ELF-1 (cell line): Measurements from ENCODE around the gene FBXL5.
A peak's percentile ranks its signal among the peaks of the same experiment; 100 is the strongest.

Source experiments
- DNase-seq: peaks from one replicate; pipeline ENCODE4 v3.0.0-alpha.2; 2016; ENCODE audit warnings: low read depth, low spot score

Gene FBXL5

GRCh38 chr4:15677507-15677988 is 22.4 kb upstream of the FBXL5 start:
- DNase-seq, result no peak

DNA sequence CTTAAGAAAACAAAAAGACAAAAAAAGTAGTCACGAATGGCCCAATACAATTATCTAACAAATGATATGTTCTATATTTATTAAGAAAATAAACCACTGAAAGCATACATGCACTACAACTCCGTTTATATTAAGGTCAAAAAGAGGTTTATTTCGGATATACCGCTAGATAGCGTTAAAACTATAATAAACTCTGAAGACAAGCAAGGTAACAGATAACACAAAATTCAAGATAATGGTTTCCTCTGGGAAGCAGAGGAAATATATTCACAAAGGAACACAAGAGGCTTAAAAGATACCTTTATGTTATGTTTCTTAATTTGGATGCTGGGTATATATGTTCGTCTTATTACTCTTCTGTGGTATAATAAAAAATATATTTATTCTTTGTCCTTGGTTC is 21.7 kb upstream of the FBXL5 start:
- DNase-seq, result no peak

GRCh38 chr4:15676039-15676438 is 20.9 kb upstream of the FBXL5 start:
- no peak for DNase-seq

DNA sequence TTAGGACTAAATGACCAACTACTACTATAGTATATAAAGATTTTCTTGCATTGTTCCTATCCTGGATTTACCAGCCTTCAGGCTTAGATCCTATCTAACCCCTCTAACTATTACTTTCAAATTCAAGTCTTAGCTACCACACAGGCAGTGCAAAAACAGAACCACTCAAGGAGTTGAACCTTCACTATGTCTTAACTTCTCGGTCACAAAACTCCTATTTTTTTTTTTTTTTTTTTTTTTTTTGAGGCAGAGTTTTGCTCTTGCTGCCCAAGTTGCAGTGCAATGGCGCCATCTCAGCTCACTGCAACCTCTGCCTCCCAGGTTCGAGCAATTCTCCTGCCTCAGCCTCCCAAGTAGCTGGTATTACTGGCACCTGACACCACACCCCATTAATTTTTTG is 20.2 kb upstream of the FBXL5 start:
- DNase-seq, result no peak

- no peak for DNase-seq
Measured at GRCh38 chr4:15674926-15675325, 19.8 kb upstream of the FBXL5 start.

DNA sequence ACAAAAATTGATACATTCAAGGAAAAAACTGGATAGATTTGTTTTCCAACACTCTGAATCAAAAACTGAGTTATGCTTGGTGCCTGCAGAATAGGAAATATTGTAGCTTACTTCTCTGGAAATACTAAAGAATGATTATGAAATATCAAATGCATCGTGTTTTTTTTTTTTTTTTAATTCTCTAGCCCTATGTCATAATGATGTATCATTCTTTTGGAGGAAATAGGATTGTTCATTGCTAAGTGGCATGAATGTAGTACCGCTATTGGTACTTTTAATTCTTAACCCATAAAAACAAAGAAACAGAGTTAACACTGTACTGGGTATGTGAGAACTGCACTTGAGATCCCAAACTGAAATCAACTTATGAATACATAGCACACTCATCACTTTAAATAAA is 18.9 kb upstream of the FBXL5 start:
- no peak for DNase-seq

DNA sequence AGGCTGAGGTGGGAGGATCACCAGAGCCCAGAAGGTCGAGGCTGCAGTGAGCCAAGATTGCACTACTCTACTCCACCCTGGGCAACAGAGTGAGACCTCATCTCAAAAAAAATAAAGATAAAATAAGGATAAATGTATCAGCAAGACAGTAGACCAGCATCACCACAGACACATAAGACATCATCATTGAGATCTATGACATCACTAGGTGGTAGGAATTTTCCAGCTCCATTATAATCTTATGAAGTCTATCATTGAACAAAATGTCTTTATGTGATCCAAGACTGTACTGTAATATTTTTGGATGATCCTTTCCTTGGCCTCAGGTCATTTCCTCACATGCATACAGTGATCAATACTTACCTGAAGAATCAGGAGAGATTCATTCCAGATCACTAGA is 18.2 kb upstream of the FBXL5 start:
- DNase-seq, result no peak

- no peak for DNase-seq
Measured at GRCh38 chr4:15672101-15672500, 16.9 kb upstream of the FBXL5 start.

- no peak for DNase-seq
Measured at GRCh38 chr4:15670576-15670975, 15.4 kb upstream of the FBXL5 start.

GRCh38 chr4:15668566-15669435 is 13.6 kb upstream of the FBXL5 start:
- no peak for DNase-seq

- DNase-seq, result no peak
Measured at GRCh38 chr4:15667006-15667405, 11.8 kb upstream of the FBXL5 start.

- no peak for DNase-seq
Measured at GRCh38 chr4:15665753-15666365, 10.7 kb upstream of the FBXL5 start.

- DNase-seq, result no peak
Measured at GRCh38 chr4:15659768-15660570, 4.8 kb upstream of the FBXL5 start.

GRCh38 chr4:15658781-15659180 is 3.6 kb upstream of the FBXL5 start:
- DNase-seq, result no peak

DNA sequence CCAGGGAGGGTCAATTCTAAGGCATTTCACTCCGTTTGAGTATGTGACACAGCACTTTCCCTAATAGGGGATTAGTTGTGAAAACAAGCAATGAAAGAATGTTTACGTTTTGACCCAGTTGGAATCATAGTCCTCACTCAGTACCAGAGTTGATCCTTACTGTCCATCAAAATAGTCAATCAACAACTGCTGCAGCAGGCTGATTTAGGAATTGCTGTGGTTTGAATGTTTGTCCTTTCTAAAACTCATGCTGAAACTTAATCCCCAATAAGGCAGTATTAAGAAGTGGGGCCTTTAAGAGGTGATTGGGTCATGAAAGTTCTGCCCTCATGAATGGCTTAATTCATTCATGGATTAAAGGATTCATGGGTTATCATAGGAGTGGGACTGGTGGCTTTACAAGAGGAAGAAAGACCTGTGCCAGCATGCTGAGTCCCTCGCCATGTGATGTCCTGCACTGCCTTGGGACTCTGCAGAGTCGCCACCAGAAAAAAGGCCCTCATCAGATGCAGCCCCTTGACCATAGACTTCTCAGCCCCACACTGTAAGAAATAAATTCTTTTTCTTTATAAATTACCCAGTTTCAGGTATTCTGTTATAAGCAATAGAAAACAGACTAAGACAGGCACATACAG is 3.1 kb upstream of the FBXL5 start:
- no peak for DNase-seq

DNA sequence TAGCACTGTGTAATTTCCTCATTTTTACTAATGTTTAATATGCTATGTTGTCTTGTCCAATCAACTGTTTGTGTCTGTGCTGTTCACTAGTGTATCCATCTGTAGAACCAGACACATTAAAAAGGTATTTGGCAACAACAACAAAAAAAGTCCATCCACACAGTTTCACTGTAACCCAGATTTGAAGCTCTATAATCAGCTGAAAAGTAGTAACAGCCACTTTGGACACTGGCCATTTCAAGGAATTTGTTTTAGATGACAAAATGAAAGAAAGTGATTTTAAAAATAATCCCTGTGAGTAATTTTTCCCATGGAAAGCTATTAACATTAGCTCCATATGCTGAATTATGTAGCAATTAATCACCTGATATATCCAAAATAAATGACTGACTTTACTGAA is 2.2 kb upstream of the FBXL5 start:
- DNase-seq, result no peak

DNA sequence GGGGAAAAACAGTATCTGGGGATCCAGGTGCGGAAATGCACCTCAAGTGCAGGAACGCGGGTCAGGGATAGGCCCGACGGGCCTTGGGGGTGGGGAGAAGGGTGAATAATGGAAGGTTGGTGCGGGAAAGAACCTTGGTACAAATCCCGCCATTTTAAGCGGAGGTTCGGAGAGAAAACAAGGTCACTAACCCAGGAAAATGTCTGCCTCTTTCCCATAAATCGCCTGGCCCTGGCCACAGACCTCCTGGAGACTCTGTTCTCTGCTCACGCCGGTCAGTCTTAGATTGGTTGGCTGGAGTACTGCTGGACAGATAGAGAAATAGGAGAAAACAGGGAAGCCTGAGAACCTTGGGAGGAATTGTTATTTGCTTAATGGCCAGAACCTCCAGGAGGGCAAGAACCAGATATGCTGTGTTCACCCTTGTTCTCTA is 897 bp upstream of the FBXL5 start:
- DNase-seq, result no peak

GRCh38 chr4:15654593-15655222 is 449 bp downstream of the FBXL5 start:
- DNase-seq, result peak; percentile 52

DNA sequence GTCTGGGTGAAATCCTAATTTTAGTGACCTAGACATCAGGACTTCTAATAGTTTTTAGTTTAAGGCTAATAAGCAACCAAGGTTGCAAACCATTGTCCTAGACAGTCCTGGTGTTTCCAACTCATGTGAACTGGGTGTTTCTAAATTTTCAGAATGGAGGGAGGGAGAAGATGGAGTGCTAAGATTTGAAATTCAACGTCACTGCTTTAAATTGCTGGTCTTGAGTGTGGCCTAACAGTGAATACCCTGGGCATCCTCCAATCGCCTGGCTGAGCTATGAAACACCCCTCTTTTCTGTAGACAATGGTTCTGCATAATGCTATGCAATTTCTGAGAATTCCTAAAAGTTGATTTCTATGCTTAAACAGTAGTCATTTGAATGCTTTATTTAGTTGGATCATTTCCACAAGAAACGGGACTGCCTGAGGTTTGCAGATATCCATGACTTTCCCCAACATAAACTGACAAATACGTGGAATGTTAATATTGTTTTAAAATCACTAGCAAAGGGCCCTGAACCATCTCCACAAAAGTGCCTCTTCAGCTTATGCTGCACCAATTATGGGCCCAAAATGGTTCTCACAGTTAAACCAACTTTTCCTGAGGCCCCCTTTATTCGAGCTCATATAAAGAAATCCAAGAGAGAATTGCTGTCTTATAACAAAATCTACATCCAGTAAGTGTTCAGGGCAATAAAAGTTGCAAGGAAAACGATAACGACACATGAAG is 1.1 kb downstream of the FBXL5 start:
- DNase-seq, result no peak

GRCh38 chr4:15653420-15653819 is 1.7 kb downstream of the FBXL5 start:
- no peak for DNase-seq

DNA sequence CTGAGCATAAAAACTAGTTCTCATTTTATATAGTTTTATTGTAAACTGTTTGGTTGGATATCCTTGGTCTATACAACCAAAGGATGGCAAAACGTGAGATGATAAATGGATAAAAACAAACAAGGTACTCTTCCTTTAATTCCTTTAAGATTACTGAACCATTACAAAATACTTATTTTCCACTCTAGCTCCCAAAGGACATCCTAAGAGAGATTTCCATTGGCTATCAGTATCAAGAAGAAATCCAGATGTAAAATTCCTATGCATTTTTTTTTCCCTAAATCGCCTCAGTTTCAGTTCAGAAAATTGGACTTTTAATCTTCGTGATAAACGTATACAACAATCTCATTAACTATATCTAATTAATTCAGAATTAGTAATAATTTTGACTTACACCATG is 2.3 kb downstream of the FBXL5 start:
- no peak for DNase-seq
